GM21367 (cell line): ENCODE data around the gene NTRK3.

ENCODE experiments used
- ATAC-seq: cut with Tn5 transposase; IDR thresholded peaks from one replicate; pipeline ENCODE4 v1.9.1; 2021; ENCODE audit not compliant: unreplicated experiment

Gene NTRK3

GRCh38 chr15:87949575-87950223 lies 306.8 kb downstream of the NTRK3 start:
- no peak for ATAC-seq

- ATAC-seq, result no peak
Observed at GRCh38 chr15:87949151-87949574, 307.4 kb downstream of the NTRK3 start.

- ATAC-seq, result no peak
Observed at GRCh38 chr15:87947560-87947959, 309.0 kb downstream of the NTRK3 start.

GRCh38 chr15:87945246-87945645 lies 311.3 kb downstream of the NTRK3 start:
- no peak for ATAC-seq

- ATAC-seq, result no peak
Observed at GRCh38 chr15:87944691-87945090, 311.8 kb downstream of the NTRK3 start.

- no peak for ATAC-seq
Observed at GRCh38 chr15:87944050-87944449, 312.5 kb downstream of the NTRK3 start.

GRCh38 chr15:87943626-87944025 lies 312.9 kb downstream of the NTRK3 start:
- no peak for ATAC-seq

- no peak for ATAC-seq
Observed at GRCh38 chr15:87942316-87942715, 314.2 kb downstream of the NTRK3 start.

GRCh38 chr15:87941606-87942005 lies 314.9 kb downstream of the NTRK3 start:
- ATAC-seq, result no peak

- ATAC-seq, result no peak
Observed at GRCh38 chr15:87940768-87941167, 315.8 kb downstream of the NTRK3 start.

- ATAC-seq, result no peak
Observed at GRCh38 chr15:87939848-87940457, 316.6 kb downstream of the NTRK3 start.

- no peak for ATAC-seq
Observed at GRCh38 chr15:87938031-87938430, 318.5 kb downstream of the NTRK3 start.

- no peak for ATAC-seq
Observed at GRCh38 chr15:87935583-87935982, 321.0 kb downstream of the NTRK3 start.

GRCh38 chr15:87931584-87931983 lies 325.0 kb downstream of the NTRK3 start:
- no peak for ATAC-seq

- no peak for ATAC-seq
Observed at GRCh38 chr15:87930457-87930856, 326.1 kb downstream of the NTRK3 start.

- ATAC-seq, result no peak
Observed at GRCh38 chr15:87929841-87930240, 326.7 kb downstream of the NTRK3 start.

GRCh38 chr15:87924433-87924832 lies 332.1 kb downstream of the NTRK3 start:
- no peak for ATAC-seq

- ATAC-seq, result no peak
Observed at GRCh38 chr15:87919064-87919463, 337.5 kb downstream of the NTRK3 start.

- ATAC-seq, result no peak
Observed at GRCh38 chr15:87917480-87917879, 339.1 kb downstream of the NTRK3 start.

- no peak for ATAC-seq
Observed at GRCh38 chr15:87916208-87916607, 340.3 kb downstream of the NTRK3 start.

- no peak for ATAC-seq
Observed at GRCh38 chr15:87910301-87910700, 346.2 kb downstream of the NTRK3 start.

GRCh38 chr15:87907676-87908446 lies 348.7 kb downstream of the NTRK3 start:
- no peak for ATAC-seq
